Measurements from ENCODE around the gene PHACTR1.

DNA sequence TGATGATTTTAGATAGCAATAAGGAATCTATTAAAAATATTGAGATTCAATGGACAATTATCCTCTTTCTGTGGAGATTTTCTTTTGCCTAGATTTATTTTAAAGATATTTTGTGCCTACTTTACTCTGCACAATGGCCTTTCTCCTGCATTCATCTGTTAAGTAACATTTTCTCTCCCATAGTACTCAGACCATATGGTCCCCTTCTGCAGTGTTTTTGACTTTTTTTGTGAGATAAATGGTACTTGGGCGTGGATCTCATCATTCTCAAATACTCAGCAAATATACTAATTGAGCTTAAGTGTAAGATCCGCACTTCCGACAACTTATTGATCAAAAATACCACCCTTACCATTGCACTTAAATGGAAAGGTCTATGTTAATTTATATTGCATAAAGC lies 55.8 kb downstream of the PHACTR1 start:
- no peak for TF ChIP-seq EZH2 (IDR thresholded peaks at IDR 0.05; ENCODE audit: low read length, unreplicated experiment)
- no peak for TF ChIP-seq CTCF (conservative IDR thresholded peaks at IDR 0.05; ENCODE audit: low read depth, low read length)
- TF ChIP-seq EZH2phosphoT487 (IDR thresholded peaks at IDR 0.05; ENCODE audit: borderline replicate concordance, low read length): no peak

All from PC-3 (cell line).